ENCODE data around the gene PIANP.

DNA sequence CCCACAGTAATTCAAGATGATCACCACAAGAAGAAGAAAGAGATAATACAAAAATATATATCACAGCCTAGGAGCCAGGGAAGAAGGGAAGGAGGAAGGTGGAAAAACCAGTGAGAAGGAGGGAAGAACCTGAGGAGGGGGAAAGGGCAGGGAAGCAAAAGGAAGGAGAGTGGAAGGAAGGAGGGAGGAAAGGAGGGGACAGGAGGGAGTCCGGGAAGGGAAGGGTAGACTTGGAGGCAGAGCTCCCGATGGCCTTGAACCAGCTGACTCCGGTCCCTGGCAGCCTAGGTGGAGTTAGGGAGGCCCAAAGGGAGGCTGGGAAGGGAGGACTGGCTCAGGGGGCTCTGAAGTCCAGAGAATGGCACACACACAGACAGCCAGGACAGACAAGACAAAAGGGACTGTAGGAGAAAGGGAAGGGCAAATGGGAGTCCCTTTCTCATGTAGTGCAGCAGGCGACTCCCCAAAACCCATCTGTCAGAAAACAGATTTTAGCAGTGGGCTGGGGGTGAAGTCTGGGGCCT is 6.7 kb downstream of the PIANP start:
- TF ChIP-seq, protein P1, sequence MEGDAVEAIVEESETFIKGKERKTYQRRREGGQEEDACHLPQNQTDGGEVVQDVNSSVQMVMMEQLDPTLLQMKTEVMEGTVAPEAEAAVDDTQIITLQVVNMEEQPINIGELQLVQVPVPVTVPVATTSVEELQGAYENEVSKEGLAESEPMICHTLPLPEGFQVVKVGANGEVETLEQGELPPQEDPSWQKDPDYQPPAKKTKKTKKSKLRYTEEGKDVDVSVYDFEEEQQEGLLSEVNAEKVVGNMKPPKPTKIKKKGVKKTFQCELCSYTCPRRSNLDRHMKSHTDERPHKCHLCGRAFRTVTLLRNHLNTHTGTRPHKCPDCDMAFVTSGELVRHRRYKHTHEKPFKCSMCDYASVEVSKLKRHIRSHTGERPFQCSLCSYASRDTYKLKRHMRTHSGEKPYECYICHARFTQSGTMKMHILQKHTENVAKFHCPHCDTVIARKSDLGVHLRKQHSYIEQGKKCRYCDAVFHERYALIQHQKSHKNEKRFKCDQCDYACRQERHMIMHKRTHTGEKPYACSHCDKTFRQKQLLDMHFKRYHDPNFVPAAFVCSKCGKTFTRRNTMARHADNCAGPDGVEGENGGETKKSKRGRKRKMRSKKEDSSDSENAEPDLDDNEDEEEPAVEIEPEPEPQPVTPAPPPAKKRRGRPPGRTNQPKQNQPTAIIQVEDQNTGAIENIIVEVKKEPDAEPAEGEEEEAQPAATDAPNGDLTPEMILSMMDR (IDR thresholded peaks at IDR 0.05 in 2 of 3, conservative IDR thresholded peaks at IDR 0.05 in 1 of 3; ENCODE audit: control insufficient read depth in 2 of 3, extremely low read depth in 1 of 3, insufficient read depth in 1 of 3, low read depth in 3 of 3, low read length in 3 of 3), result no peak
- TF ChIP-seq YBX1 (IDR thresholded peaks at IDR 0.05), result no peak
- TF ChIP-seq GABPA (IDR thresholded peaks at IDR 0.05; ENCODE audit: low read depth), result no peak
- no peak for TF ChIP-seq POLR2AphosphoS5 (IDR thresholded peaks at IDR 0.05; ENCODE audit: low read length)
